ENCODE data around the gene STK39.

DNA sequence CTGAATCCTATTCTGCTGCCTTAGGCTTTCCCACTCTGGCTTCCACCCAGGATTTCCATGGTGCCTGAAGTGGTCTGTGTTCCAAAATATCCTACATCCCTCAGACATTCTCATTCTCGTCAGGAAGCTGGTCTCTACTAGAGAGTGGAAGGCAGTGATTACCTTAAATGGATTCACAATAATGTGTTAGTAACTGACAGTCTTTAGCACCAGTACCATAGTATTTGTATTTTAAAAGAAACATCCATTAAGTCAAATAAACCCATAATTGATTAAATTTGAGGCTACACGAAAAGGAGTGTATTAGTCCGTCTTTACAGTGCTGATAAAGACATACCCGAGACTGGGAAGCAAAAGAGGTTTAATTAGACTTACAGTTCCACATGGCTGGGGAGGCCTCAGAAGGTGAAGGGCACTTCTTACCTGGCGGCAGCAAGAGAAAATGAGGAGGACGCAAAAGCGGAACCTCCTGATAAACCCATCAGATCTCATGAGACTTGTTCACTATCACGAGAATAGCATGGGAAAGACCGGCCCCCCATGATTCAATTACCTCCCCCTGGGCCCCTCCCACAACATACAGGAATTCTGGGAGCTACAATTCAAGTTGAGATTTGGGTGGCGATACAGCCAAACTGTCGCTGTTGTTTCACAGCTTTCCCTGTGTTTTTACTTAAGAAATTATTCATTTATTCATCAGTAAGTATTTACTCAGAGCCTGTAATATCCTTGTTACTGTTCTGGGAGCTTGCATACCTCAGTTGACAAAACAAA is 306.5 kb downstream of the STK39 start:
- TF ChIP-seq, protein P1, sequence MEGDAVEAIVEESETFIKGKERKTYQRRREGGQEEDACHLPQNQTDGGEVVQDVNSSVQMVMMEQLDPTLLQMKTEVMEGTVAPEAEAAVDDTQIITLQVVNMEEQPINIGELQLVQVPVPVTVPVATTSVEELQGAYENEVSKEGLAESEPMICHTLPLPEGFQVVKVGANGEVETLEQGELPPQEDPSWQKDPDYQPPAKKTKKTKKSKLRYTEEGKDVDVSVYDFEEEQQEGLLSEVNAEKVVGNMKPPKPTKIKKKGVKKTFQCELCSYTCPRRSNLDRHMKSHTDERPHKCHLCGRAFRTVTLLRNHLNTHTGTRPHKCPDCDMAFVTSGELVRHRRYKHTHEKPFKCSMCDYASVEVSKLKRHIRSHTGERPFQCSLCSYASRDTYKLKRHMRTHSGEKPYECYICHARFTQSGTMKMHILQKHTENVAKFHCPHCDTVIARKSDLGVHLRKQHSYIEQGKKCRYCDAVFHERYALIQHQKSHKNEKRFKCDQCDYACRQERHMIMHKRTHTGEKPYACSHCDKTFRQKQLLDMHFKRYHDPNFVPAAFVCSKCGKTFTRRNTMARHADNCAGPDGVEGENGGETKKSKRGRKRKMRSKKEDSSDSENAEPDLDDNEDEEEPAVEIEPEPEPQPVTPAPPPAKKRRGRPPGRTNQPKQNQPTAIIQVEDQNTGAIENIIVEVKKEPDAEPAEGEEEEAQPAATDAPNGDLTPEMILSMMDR (IDR thresholded peaks at IDR 0.05), result no peak
- no peak for TF ChIP-seq POLR2A (IDR thresholded peaks at IDR 0.05)

Data from heart left ventricle (tissue), 13 donors.